ENCODE measurements around the gene DNTT.

DNA sequence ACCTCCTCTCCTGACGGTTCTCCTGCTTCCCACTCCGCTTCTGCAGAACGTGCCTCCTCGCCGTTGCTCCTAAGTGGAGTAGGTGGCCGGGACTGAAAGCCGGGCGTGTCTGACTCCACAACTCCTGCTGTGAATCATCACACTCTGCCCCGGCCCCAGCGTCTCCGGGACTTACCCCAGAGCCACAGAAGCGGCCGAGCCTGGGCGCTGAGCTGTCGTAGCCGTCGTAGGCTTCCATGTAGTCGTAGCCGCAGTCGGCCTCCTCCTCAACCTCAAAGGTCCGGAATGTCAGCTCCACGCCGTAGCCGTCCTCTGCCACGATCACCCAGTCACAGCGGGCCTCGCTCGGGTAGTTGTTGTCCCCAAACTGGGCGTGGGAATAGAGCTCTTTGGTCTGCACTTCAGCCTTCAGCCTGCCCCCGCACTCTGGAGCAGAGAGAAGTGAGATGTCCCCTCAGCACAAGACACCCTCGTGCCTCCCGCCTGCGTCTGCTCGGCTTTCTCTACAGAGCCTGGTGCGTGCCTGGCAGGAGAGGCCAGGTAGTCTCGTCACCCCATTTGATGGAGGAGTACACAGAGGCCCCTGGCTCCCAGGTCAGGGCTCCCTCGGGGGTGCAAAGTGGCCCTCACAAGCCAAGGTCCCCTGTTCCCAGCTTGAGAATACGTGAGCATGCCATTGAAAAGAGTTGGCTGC is 65.8 kb downstream of the DNTT start:
- TF ChIP-seq, protein P1, sequence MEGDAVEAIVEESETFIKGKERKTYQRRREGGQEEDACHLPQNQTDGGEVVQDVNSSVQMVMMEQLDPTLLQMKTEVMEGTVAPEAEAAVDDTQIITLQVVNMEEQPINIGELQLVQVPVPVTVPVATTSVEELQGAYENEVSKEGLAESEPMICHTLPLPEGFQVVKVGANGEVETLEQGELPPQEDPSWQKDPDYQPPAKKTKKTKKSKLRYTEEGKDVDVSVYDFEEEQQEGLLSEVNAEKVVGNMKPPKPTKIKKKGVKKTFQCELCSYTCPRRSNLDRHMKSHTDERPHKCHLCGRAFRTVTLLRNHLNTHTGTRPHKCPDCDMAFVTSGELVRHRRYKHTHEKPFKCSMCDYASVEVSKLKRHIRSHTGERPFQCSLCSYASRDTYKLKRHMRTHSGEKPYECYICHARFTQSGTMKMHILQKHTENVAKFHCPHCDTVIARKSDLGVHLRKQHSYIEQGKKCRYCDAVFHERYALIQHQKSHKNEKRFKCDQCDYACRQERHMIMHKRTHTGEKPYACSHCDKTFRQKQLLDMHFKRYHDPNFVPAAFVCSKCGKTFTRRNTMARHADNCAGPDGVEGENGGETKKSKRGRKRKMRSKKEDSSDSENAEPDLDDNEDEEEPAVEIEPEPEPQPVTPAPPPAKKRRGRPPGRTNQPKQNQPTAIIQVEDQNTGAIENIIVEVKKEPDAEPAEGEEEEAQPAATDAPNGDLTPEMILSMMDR (conservative IDR thresholded peaks at IDR 0.05): no peak
- TF ChIP-seq ZFX (IDR thresholded peaks at IDR 0.05): no peak

Measured in C4-2B (cell line).